ACHN (cell line): Measurements from ENCODE around the gene C20orf173.
"Not testable (repeated sequence)": the region's sequence is repeated elsewhere in the genome, so short reads cannot be mapped to it uniquely, and the experiment has no call there.

Experiments used
- DNase-seq: peaks from one replicate; pipeline ENCODE4 v3.0.0-alpha.2; 2015
- in situ Hi-C: cut with HindIII; loops from 2 replicates; pipeline ENCODE4 v1.10.0; 2017; ENCODE audit warnings: low sequenced_read_pairs, low pct_ligation_motif_present, low pct_unique_long_range_greater_than_20kb

C20orf173 gene

GRCh38 chr20:35552914-35553313 lies 23.5 kb upstream of the C20orf173 start:
- in situ Hi-C loops = no loop called here

GRCh38 chr20:35551503-35551902 lies 22.1 kb upstream of the C20orf173 start:
- no peak for DNase-seq
- in situ Hi-C loops = no loop called here

More at GRCh38 chr20:35552914-35553313, 23.5 kb upstream of the C20orf173 start:
- DNase-seq = no peak

- in situ Hi-C loops = no loop called here
- no peak for DNase-seq
Observed at GRCh38 chr20:35547329-35547728, 17.9 kb upstream of the C20orf173 start.

- in situ Hi-C loops = no loop called here
- DNase-seq = no peak
Observed at GRCh38 chr20:35546127-35546526, 16.7 kb upstream of the C20orf173 start.

GRCh38 chr20:35544941-35545340 lies 15.5 kb upstream of the C20orf173 start:
- peak; percentile 73 for DNase-seq

GRCh38 chr20:35544436-35544835 lies 15.0 kb upstream of the C20orf173 start:
- DNase-seq = no peak
- in situ Hi-C loops = no loop called here

More at GRCh38 chr20:35544941-35545340, 15.5 kb upstream of the C20orf173 start:
- in situ Hi-C loops = not testable (repeated sequence)

GRCh38 chr20:35542990-35543389 lies 13.5 kb upstream of the C20orf173 start:
- DNase-seq = no peak
- in situ Hi-C loops = no loop called here

- in situ Hi-C loops = no loop called here
Observed at GRCh38 chr20:35541783-35542662, 12.6 kb upstream of the C20orf173 start, which contains the start of gene ERGIC3. ERGIC3 (plus strand) TSS chr20:35542078; CDS start chr20:35542098, 20 bp downstream.

GRCh38 chr20:35541118-35541782 lies 11.8 kb upstream of the C20orf173 start:
- in situ Hi-C loops = no loop called here
- no peak for DNase-seq

More at GRCh38 chr20:35541783-35542662, 12.6 kb upstream of the C20orf173 start, which contains the start of gene ERGIC3:
- DNase-seq = peak; percentile 93

- in situ Hi-C loops = no loop called here
Observed at GRCh38 chr20:35539756-35540212, 10.3 kb upstream of the C20orf173 start.

GRCh38 chr20:35527122-35527769 lies 2.2 kb downstream of the C20orf173 start:
- in situ Hi-C loops = no loop called here
- DNase-seq = no peak

More at GRCh38 chr20:35539756-35540212, 10.3 kb upstream of the C20orf173 start:
- no peak for DNase-seq

GRCh38 chr20:35525639-35526038 lies 3.8 kb downstream of the C20orf173 start:
- DNase-seq = no peak
- in situ Hi-C loops = no loop called here

GRCh38 chr20:35523298-35523888 lies 6.1 kb downstream of the C20orf173 start:
- in situ Hi-C loops = no loop called here
- DNase-seq = peak; percentile 31

- in situ Hi-C loops = no loop called here
- no peak for DNase-seq
Observed at GRCh38 chr20:35518955-35519354, 10.5 kb downstream of the C20orf173 start.

- in situ Hi-C loops, DNase-seq: not testable (repeated sequence)
Observed at GRCh38 chr20:35517767-35518166, 11.7 kb downstream of the C20orf173 start.

GRCh38 chr20:35517125-35517524 lies 12.3 kb downstream of the C20orf173 start:
- in situ Hi-C loops = no loop called here
- no peak for DNase-seq

- in situ Hi-C loops = no loop called here
- peak; percentile 80 for DNase-seq
Observed at GRCh38 chr20:35515949-35516645, 13.4 kb downstream of the C20orf173 start.

GRCh38 chr20:35515341-35515740 lies 14.1 kb downstream of the C20orf173 start:
- no peak for DNase-seq
- in situ Hi-C loops = no loop called here
